Fibroblast of skin of scalp (primary cell): ENCODE measurements around the gene GUCY1A1.

Experiments used
- DNase-seq: peaks from one replicate; pipeline ENCODE4 v3.0.0-alpha.2; 2013

Gene GUCY1A1

GRCh38 chr4:155742310-155743015, 75.8 kb downstream of the GUCY1A1 start:
- DNase-seq: no peak

DNA sequence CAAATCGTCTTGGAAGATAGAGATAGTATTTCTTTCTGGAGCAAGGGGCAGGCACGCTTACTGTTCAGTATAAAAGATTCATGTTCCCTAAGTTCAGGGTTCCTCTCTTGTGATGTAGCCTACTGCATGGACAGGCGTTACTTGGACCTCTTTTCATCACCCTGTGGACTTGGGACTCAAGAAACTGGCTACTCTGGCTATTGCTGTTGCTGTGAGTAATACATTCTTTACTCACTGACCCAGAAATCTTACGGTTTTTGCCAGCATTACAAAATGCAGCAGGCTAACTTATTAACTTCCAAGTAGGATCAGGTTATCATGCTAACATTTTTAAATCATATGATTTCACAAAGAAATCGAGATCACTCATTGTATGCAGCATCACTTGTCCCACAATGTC, 79.3 kb downstream of the GUCY1A1 start:
- DNase-seq: no peak

- no peak for DNase-seq
Observed at GRCh38 chr4:155748039-155748438, 81.4 kb downstream of the GUCY1A1 start.

DNA sequence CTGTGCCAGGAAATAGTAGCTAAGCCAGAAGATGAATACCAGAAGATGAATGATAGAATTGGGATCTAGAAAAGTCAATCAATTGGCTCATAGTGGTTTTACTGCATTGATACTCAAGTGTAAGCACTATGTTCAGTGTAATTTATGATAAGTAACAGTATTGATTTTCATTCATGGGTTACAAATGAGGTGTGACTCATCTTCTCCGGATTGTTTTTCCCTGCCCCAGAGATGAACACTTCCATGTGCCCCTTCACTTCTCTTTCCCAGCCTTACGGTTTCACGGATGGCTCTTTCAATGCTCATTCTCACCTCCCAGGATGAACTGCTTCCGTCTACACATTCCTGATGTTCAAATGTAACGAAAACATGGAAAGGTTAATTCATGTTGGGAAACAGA, 82.4 kb downstream of the GUCY1A1 start:
- DNase-seq: no peak

DNA sequence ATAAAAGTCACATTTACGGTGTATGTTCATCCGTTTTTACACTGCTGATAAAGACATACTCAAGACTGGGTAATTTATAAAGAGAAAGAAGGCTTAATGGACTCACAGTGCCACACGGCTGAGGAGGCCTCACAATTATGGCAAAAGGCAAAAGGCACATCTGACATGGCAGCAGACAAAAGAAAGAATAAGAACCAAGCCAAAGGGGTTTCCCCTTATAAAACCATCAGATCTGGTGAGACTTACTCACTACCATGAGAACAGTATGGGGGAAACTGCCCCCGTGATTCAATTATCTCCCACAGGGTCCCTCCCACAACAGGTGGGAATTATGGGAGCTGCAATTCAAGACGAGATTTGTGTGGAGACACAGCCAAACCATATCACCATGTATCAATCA, 84.9 kb downstream of the GUCY1A1 start:
- DNase-seq: no peak

- no peak for DNase-seq
Observed at GRCh38 chr4:155757745-155758265, 91.2 kb downstream of the GUCY1A1 start.

DNA sequence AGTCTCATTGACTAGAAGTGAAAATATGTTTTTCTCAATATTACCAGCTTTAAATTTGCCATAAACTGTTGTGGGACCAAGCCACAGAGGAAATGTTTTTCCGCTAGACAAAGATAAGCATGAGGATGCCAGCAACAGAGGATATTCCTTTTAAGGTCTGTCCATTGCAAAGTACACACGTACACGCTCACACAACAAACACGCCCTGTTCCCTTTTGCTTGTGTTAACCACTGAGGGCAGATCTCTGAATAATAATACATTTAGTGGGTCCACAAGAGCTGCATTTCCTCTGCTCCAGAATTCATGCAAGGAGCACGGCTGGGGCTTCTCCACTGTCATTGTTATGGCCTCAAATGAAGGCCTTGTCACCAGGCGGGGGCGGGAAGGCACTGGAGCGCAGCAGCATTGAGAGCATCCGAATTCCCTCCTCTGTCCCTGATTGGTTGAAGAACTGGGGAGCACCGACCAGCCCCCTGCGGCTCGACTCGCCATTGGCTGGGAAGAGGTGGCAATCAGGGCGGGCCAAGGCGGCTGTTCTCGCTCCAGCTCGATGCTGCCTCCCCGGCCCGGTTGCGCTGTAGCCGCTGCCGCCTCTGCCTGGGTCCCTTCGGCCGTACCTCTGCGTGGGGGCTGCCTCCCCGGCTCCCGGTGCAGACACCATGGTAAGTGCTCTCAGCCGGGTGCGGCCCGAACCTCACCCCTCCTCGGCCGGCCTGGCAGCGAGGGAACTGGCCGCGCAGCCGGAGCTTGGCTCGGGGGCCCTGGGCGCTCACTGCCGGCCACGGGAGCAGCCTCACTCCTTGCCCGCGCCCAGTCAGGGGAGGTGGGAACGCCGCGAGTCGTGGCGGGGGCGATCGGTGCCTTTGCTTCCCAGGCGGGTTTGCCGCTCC, 92.1 kb downstream of the GUCY1A1 start, which contains the start of gene GUCY1B1:
TSS of gene GUCY1B1 (plus strand) at position 541 of the 891 bp plus-strand sequence. CDS start at position 661, 120 bp downstream.
- peak; percentile 95 for DNase-seq

- DNase-seq: peak; percentile 13
Observed at GRCh38 chr4:155759372-155760252, 93.0 kb downstream of the GUCY1A1 start.

- no peak for DNase-seq
Observed at GRCh38 chr4:155761047-155761446, 94.4 kb downstream of the GUCY1A1 start.

- DNase-seq: peak; percentile 11
Observed at GRCh38 chr4:155761916-155762315, 95.3 kb downstream of the GUCY1A1 start.

DNA sequence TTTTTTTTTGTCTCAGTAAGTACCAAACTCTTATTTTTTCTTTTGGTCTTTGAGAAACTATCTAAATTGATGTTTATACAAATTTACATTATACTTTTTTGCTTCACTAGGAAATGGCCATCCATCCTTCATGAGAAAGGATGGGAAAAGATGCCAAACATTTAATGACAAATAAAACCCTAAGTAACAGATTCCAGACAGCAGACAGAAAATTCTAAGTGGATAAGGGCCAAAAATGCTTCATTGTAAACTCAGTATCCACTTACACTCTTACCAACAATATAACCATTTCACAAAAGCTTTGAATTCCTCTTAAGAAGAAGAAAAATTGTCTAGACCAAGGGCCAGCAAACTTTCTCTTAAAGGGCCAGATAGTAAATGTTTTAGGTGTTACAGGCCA, 95.7 kb downstream of the GUCY1A1 start:
- DNase-seq: peak; percentile 26

- no peak for DNase-seq
Observed at GRCh38 chr4:155763551-155763950, 96.9 kb downstream of the GUCY1A1 start.

DNA sequence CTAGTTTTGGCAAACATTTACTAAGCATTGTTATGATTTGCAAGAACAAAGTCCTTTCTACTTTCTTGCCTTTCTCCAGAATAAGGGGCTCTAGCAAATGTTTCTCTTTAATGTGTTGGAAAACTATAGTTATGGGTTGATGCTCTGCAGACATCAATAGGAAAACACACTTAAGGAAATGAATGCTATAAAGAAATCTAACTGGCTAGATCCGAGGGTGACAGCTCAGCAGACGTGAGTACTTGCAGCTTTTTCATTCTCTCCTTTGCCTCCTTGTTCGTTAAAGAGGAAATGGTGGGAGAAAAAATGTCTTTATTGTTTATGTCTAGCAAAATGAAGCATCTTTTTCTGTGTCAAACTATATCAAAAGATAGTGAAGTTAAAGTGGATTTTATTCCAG, 98.5 kb downstream of the GUCY1A1 start:
- DNase-seq: no peak

DNA sequence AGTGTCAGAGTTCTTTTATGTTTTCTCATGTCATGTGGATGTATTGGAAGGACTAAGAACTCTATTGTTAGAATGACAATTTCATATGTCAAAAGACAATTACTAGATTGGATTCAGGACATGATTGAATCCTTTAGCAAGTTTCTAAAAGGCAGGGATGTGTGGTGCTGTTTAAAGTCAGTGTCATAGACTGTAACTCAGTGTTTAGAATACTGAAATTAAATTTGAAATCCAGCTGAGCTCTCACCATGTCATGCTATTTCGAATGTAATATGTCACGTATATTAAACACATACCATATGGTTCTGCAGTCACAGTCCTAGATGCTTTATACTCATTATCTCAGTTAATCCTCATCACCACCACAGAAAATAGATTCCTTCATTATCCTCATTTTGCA, 100.0 kb downstream of the GUCY1A1 start:
- no peak for DNase-seq

DNA sequence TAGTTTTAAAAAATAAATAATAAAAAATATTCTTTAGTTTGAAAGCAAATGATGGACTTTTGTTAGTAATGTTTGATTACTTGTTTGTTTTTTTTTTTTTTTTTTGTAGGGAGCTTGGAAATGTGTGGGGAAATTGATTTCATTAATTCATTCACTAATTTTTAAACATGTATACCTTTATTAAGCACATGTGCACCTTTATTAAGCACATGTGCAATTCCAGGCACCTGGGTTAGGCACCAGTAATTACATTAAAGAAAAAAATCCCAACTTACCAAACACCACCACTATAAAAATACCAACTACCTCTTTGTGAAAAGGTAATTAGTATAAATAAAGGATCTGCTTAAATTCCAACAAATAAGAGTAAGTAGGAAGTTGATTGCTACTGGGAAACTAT, 101.7 kb downstream of the GUCY1A1 start:
- DNase-seq: no peak

DNA sequence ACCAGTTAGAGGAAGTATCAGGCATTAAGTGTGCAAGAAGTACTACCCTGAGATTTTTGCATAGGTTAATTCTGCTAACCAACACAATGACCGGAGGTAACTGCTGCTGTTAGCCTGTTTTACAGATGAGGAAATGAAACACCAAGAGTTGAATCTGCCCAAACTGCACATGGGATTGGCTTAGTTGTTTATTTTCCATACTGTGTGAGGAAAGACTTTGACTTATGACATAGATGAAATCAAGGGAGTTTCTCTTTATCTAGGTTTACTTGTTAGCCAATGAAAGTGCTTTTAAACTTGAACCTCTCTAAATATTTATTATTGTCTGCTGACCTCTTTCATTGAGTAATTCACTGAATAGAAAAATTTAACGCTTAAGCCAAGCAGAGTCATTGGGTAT, 102.4 kb downstream of the GUCY1A1 start:
- DNase-seq: no peak

GRCh38 chr4:155772459-155773195, 106.0 kb downstream of the GUCY1A1 start:
- no peak for DNase-seq

GRCh38 chr4:155773196-155773800, 106.7 kb downstream of the GUCY1A1 start:
- DNase-seq: no peak

DNA sequence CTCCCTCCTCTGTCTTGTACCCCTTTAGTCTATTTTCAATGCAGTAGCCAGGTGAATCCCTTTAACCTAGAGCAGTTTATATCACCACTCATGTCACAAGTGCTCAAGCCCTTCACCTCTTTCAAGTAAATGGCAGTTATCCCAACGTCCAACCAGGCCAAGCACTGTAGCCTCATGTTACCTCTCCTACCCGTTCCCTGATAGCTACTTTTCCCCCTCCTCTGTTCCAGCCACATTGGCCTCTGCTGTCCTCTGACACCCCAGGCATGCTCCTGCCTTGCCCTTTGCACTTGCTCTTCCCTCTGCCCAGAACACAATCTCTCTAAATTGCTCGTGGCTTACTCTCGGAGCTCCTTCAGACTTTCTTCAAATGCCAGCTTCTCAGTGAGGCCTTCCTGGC, 107.4 kb downstream of the GUCY1A1 start:
- no peak for DNase-seq

DNA sequence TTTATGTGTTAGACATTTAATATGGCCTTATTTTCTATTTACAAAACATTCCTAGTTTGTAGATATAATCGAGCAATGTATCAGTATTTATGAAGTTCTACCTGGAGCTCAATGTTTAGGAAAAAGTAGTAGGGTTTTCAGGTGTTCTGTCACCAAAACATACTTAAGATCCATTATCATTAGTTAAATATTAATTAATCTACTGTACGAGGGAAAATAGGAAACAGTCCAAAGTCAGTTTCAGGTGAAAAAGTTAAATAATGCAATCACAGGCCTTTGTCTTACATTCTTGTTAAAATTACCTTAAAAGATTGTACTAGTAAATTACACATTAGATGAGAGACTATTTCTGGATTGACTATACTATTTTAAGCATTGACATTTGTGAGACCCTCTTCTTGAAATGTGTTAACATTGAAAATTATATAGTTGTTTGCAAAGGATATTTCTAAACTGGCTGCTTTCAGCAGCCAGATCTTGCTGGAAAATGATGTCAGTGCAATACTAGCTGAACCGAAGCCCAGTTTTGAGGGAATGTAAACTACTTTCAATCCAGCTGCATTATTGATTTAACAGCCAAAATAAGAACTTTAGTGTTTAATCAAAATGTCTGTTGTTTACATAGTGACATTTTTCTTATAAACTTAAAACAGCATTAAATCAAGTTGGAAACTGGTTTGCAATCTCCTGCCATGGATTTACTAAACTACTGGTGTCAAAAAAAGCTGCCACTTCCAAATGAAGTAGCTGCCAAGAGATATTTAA, 111.5 kb downstream of the GUCY1A1 start:
- peak; percentile 18 for DNase-seq

DNA sequence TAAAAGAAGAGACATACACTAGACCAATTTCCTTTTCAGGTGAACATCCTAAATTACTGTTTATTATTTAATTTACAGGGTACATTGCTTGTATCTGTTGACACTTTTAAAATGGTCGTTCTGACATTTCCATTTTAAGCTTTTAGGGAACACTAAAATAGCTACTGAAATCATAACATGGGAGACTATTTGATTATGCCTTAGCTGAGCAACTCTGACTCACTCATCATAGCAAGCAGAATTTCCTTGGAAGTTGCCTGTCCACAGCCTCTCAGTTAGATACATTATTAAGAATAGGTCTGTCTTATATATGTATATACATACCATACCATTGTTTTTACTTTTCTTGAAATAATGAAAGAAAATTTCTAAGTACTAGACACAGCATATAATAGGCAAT, 114.1 kb downstream of the GUCY1A1 start:
- DNase-seq: no peak
